ENCODE results near the gene TLN1. TPM values are rescaled to one million over a fixed set of nuclear protein-coding genes. Genes with fewer than 3 reads are reported as not detected.

Gene TLN1
- 114 and 177 TPM in 2 replicates for total RNA-seq

GRCh38 chr9:35732185-35732799 lies at the start of gene TLN1, which contains the start of gene CREB3:
Gene TLN1, minus strand, starts transcription at chr9:35732195. Its CDS starts 6,501 bp downstream, at chr9:35725694.
Gene CREB3, plus strand, starts transcription at chr9:35732666. Its CDS starts 107 bp downstream, at chr9:35732773.
- TF ChIP-seq CTCF (conservative IDR thresholded peaks at IDR 0.05; ENCODE audit: low read depth, low read length) = no peak
- peak; percentile 86 for DNase-seq (ENCODE audit: low read depth)
- peak within 1 kb of the TSS; percentile 94 for H3K4me3 ChIP-seq (ENCODE audit: low read depth, low read length)

GRCh38 chr9:35781066-35781465 lies 49.1 kb upstream of the TLN1 start:
- no peak overlapping the region for H3K4me3 ChIP-seq (ENCODE audit: low read depth, low read length)
- TF ChIP-seq CTCF (conservative IDR thresholded peaks at IDR 0.05; ENCODE audit: low read depth, low read length) = no peak
- DNase-seq (ENCODE audit: low read depth) = no peak

GRCh38 chr9:35778496-35778895 lies 46.5 kb upstream of the TLN1 start:
- no peak overlapping the region for H3K4me3 ChIP-seq (ENCODE audit: low read depth, low read length)
- no peak for TF ChIP-seq CTCF (conservative IDR thresholded peaks at IDR 0.05; ENCODE audit: low read depth, low read length)
- no peak for DNase-seq (ENCODE audit: low read depth)

GRCh38 chr9:35776018-35776417 lies 44.0 kb upstream of the TLN1 start:
- no peak for DNase-seq (ENCODE audit: low read depth)
- no peak overlapping the region for H3K4me3 ChIP-seq (ENCODE audit: low read depth, low read length)
- TF ChIP-seq CTCF (conservative IDR thresholded peaks at IDR 0.05; ENCODE audit: low read depth, low read length) = no peak

GRCh38 chr9:35774907-35775635 lies 43.1 kb upstream of the TLN1 start:
- no peak for TF ChIP-seq CTCF (conservative IDR thresholded peaks at IDR 0.05; ENCODE audit: low read depth, low read length)
- no peak for DNase-seq (ENCODE audit: low read depth)
- no peak overlapping the region for H3K4me3 ChIP-seq (ENCODE audit: low read depth, low read length)

GRCh38 chr9:35771943-35772342 lies 39.9 kb upstream of the TLN1 start:
- H3K4me3 ChIP-seq (ENCODE audit: low read depth, low read length) = no peak overlapping the region
- TF ChIP-seq CTCF (conservative IDR thresholded peaks at IDR 0.05; ENCODE audit: low read depth, low read length) = no peak
- no peak for DNase-seq (ENCODE audit: low read depth)

Data from epithelial cell of proximal tubule (primary cell).